ENCODE results near the gene HSPB9.

DNA sequence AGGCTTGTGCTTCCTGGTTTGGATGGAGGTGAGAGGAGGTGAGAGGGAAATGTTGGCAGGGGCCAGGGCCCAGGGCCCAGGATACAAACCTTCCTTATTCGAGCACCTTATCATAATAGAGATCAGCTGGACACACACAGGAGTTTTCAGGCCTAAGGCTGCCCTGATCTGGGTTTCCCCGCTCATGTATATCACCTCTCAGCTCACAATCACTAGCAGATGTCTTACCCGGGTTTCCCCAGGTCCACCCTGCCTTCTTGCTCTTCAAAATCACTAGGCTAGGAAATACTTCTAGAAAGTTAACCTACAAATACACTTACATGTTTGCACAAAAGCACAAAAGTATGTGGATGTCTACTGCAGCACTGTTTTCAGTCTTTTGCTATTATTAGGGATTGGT lies 4.2 kb downstream of the HSPB9 start:
- TF ChIP-seq EGR1 (IDR thresholded peaks at IDR 0.05; ENCODE audit: borderline replicate concordance, low read depth, low read length) (no peak), EZH2 (IDR thresholded peaks at IDR 0.05; ENCODE audit: low read depth, low read length, severe bottlenecking) (no peak), RXRA (IDR thresholded peaks at IDR 0.05; ENCODE audit: insufficient read depth, low read depth, low read length) (no peak), EP300 (IDR thresholded peaks at IDR 0.05; ENCODE audit: borderline replicate concordance in 1 of 2, low read depth in 2 of 2, low read length in 2 of 2) (no peak), POLR2A (IDR thresholded peaks at IDR 0.05; ENCODE audit: control extremely low read depth in 1 of 2, low read depth in 2 of 2, low read length in 2 of 2) (no peak), PHF8 (conservative IDR thresholded peaks at IDR 0.05; ENCODE audit: low read depth, low read length) (no peak), GTF2F1 (IDR thresholded peaks at IDR 0.05; ENCODE audit: borderline replicate concordance, low read depth, low read length) (no peak), RAD21 (IDR thresholded peaks at IDR 0.05 in 1 of 2, conservative IDR thresholded peaks at IDR 0.05 in 1 of 2; ENCODE audit: low read depth in 2 of 2, low read length in 2 of 2) (no peak), RBBP5 (IDR thresholded peaks at IDR 0.05; ENCODE audit: borderline replicate concordance, low read depth, low read length) (no peak), CHD2 (IDR thresholded peaks at IDR 0.05; ENCODE audit: low read length) (no peak), TAF1 (IDR thresholded peaks at IDR 0.05; ENCODE audit: low read depth, low read length) (no peak)
- TF ChIP-seq, protein P1, sequence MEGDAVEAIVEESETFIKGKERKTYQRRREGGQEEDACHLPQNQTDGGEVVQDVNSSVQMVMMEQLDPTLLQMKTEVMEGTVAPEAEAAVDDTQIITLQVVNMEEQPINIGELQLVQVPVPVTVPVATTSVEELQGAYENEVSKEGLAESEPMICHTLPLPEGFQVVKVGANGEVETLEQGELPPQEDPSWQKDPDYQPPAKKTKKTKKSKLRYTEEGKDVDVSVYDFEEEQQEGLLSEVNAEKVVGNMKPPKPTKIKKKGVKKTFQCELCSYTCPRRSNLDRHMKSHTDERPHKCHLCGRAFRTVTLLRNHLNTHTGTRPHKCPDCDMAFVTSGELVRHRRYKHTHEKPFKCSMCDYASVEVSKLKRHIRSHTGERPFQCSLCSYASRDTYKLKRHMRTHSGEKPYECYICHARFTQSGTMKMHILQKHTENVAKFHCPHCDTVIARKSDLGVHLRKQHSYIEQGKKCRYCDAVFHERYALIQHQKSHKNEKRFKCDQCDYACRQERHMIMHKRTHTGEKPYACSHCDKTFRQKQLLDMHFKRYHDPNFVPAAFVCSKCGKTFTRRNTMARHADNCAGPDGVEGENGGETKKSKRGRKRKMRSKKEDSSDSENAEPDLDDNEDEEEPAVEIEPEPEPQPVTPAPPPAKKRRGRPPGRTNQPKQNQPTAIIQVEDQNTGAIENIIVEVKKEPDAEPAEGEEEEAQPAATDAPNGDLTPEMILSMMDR (IDR thresholded peaks at IDR 0.05; ENCODE audit: control extremely low read depth in 1 of 3, insufficient read depth in 1 of 3, low read depth in 1 of 3, low read length in 3 of 3) = no peak
- TF ChIP-seq, protein P2, sequence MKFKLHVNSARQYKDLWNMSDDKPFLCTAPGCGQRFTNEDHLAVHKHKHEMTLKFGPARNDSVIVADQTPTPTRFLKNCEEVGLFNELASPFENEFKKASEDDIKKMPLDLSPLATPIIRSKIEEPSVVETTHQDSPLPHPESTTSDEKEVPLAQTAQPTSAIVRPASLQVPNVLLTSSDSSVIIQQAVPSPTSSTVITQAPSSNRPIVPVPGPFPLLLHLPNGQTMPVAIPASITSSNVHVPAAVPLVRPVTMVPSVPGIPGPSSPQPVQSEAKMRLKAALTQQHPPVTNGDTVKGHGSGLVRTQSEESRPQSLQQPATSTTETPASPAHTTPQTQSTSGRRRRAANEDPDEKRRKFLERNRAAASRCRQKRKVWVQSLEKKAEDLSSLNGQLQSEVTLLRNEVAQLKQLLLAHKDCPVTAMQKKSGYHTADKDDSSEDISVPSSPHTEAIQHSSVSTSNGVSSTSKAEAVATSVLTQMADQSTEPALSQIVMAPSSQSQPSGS (IDR thresholded peaks at IDR 0.05; ENCODE audit: low read length) = no peak
- TF ChIP-seq, protein P3, sequence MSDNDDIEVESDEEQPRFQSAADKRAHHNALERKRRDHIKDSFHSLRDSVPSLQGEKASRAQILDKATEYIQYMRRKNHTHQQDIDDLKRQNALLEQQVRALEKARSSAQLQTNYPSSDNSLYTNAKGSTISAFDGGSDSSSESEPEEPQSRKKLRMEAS (IDR thresholded peaks at IDR 0.05) = no peak

Data from H1 (cell line).